Peyer's patch (tissue), 4 donors: Measurements from ENCODE around the gene LMBR1. TPM values are rescaled to one million over a fixed set of nuclear protein-coding genes. Genes with fewer than 3 reads are reported as not detected.
A peak's percentile ranks its signal among the peaks of the same experiment; 100 is the strongest.
"Not testable (repeated sequence)": the region's sequence is repeated elsewhere in the genome, so short reads cannot be mapped to it uniquely, and the experiment has no call there.

Source experiments
- DNase-seq, 3 donors: peaks; one replicate each; pipeline ENCODE4 v3.0.0-alpha.2; 2017 to 2019
- H3K27ac ChIP-seq, 4 donors: fragments of 200-600 bp; sonication (generic); one replicate each; pipeline ENCODE4 v1.5.1; 2016 to 2019
- H3K27me3 ChIP-seq, 2 donors: fragments of 200-600 bp; sonication (generic); one replicate each; pipeline ENCODE4 v1.5.1; 2019
- H3K36me3 ChIP-seq, 3 donors: fragments of 200-600 bp; sonication (generic); one replicate each; pipeline ENCODE4 v1.5.1; 2016 to 2019
- H3K4me1 ChIP-seq, 4 donors: fragments of 200-600 bp; sonication (generic); one replicate each; pipeline ENCODE4 v1.5.1; 2016 to 2019
- H3K4me3 ChIP-seq, 4 donors: fragments of 200-600 bp; sonication (generic); 1 replicate in 3 of 4; 2 replicates in 1 of 4; pipeline ENCODE4 v1.5.1; 2016 to 2019; ENCODE audit warnings: mild to moderate bottlenecking in 1 of 4
- H3K9me3 ChIP-seq, 4 donors: fragments of 200-600 bp; sonication (generic); one replicate each; pipeline ENCODE4 v1.5.1; 2016 to 2019; ENCODE audit warnings: mild to moderate bottlenecking in 1 of 4
- CTCF ChIP-seq, 6 experiments: fragments of 450-650 bp in 4 of 6; fragments of 200-600 bp in 2 of 6; sonication (generic) in 1 of 6; IDR thresholded peaks; one replicate each; pipeline ENCODE4 v1.5.1; 2017 to 2019; ENCODE audit warnings: antibody characterized with exemption in 6 of 6, mild to moderate bottlenecking in 3 of 6, moderate library complexity in 1 of 6
- POLR2A ChIP-seq, 2 donors: fragments of 450-650 bp; IDR thresholded peaks; one replicate each; pipeline ENCODE4 v1.5.1; 2017; ENCODE audit warnings: antibody characterized with exemption in 2 of 2, mild to moderate bottlenecking in 2 of 2, moderate library complexity in 2 of 2
- total RNA-seq, 4 donors: library from RNA; depleted of rRNA; stranded (reverse); fragments of >200 nt; gene quantifications; one replicate each; pipeline ENCODE4 v1.1.0, GENCODE V29; 2016

The LMBR1 gene
- total RNA-seq, 4 donors from 2014 or later, result 30.5 to 69.3 (median 62.8) TPM

DNA sequence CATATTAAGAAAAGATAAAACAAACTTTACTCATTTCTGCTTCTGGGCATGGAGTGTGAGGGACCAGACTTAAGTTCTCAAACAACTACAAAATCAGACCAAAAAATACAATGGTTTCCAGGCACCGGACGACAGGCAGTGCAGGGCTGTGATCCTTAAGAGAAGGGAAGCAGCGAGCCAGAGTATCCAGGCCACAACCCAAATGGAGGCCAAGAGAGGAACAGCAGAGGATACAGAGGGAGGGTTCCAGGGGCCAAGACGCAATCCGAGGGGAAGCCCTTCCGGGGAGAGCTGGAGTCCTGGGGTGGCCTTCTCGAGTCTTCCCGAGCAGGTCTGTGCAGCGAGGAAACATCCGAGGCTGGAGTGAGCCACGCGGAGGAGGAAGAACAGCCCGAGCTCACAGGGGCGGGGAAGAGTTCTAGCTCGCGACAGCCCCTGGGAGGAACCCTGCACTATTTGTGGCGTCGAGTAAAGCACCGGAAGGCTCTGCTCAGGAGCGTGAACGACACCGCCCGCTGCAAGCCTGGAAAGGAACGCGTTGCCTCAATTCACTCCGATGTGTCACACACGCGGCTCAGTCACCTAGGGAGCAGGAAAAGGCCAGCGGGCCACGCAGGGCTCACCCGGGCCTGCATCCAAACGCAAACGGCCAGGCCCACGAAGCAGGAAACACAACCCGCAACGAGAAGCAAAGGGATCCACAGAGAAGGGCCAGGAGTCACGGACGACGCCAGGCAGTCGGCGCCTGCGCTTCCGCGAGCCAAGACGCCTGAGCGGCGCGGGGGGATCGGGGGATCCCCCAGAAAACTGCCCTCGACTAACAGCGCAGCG is 253.3 kb downstream of the LMBR1 start:
- H3K4me3 ChIP-seq, result peak overlapping the region; percentile 66 to 78 (median 76)
- TF ChIP-seq CTCF (IDR thresholded peaks at IDR 0.05) (no peak), POLR2A (IDR thresholded peaks at IDR 0.05) (no peak)
- peaks cover 0 to 9% (median 0%) of the 10 kb centered on the region in 4 donors for H3K4me1 ChIP-seq
- H3K27ac ChIP-seq, result peak overlapping the region; percentile 74 to 89 (median 82)
- H3K9me3 ChIP-seq, result no peaks in the 10 kb centered on the region
- no peaks in the 10 kb centered on the region for H3K27me3 ChIP-seq
- H3K36me3 ChIP-seq, result no peaks in the 10 kb centered on the region
- DNase-seq, result peak in 1 of 3 donors; percentile 51

DNA sequence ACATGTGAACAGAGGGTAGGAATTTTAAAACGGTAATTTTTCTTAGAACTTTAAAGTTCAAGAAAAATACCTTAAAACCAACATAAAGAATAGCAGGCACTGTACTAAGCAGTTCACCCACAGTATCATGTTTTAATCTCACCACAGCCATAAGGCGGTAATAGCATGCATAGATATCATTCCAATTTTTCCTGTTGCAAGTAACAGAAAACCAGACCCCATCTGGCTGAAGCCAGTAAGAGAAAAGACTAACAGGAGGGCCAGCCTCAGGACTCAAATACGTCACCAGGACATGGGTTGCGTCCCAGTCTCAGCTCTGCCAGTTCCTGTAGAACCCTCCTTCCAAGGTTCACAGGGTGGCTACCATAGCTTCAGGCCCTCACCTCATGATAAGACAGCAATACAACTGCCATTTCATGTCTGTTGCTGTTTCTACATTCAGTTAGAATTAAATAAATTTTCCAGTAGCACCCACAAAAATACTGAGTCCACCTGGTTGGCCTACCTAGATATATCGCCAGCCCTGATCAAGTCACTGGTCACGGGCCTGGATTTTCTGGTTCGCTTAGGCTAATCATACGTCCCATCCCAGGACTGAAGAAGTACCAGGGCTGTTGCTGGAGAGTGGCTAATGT is 254.4 kb downstream of the LMBR1 start:
- no peaks in the 10 kb centered on the region for H3K9me3 ChIP-seq
- no peak for DNase-seq
- TF ChIP-seq POLR2A (IDR thresholded peaks at IDR 0.05) (no peak), CTCF (IDR thresholded peaks at IDR 0.05) (no peak)
- no peak overlapping the region for H3K27ac ChIP-seq
- no peak overlapping the region for H3K4me3 ChIP-seq
- no peaks in the 10 kb centered on the region for H3K27me3 ChIP-seq
- peaks cover 0 to 9% (median 0%) of the 10 kb centered on the region in 4 donors for H3K4me1 ChIP-seq
- H3K36me3 ChIP-seq, result no peaks in the 10 kb centered on the region

DNA sequence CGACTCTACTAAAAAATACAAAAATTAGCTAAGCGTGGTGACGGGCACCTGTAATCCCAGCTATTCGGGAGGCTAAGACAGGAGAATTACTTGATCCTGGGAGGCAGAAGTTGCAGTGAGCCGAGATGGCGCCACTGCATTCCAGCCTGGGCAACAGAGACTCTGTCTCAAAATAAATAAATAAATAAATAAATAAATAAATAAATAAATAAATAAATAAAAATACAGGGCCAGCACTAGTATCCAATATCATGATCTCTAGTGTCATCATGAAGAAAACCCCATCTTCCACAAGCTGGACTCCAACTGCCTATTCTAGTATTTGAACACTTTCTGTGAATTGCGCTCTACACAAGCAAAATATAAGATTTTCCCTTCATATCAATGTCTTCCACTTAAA is 255.9 kb downstream of the LMBR1 start:
- not testable (repeated sequence) for H3K27ac ChIP-seq, H3K36me3 ChIP-seq, DNase-seq, H3K4me1 ChIP-seq, H3K4me3 ChIP-seq, H3K9me3 ChIP-seq, H3K27me3 ChIP-seq

GRCh38 chr7:156635529-156636385 is 257.2 kb downstream of the LMBR1 start:
- Histone ChIP-seq H3K4me3 (no peak overlapping the region), H3K36me3 (no peaks in the 10 kb centered on the region), H3K9me3 (no peaks in the 10 kb centered on the region), H3K27ac (no peak overlapping the region), H3K4me1 (peaks cover 0 to 9% (median 0%) of the 10 kb centered on the region in 4 donors), H3K27me3 (no peaks in the 10 kb centered on the region)
- TF ChIP-seq POLR2A (IDR thresholded peaks at IDR 0.05), result no peak
- no peak for TF ChIP-seq CTCF (IDR thresholded peaks at IDR 0.05)
- no peak for DNase-seq

- Histone ChIP-seq H3K27ac (peak overlapping the region in 1 of 4 donors; percentile 27), H3K4me1 (no peaks in the 10 kb centered on the region), H3K27me3 (no peaks in the 10 kb centered on the region), H3K4me3 (no peak overlapping the region), H3K36me3 (no peaks in the 10 kb centered on the region), H3K9me3 (peaks cover 0 to 9% (median 0%) of the 10 kb centered on the region in 4 donors)
- no peak for DNase-seq
- TF ChIP-seq POLR2A (IDR thresholded peaks at IDR 0.05) (no peak), CTCF (IDR thresholded peaks at IDR 0.05) (no peak)
Measured at GRCh38 chr7:156634117-156634516, 258.9 kb downstream of the LMBR1 start.
